Measurements from ENCODE around the gene CDH13.

- TF ChIP-seq CTCF (IDR thresholded peaks at IDR 0.05; ENCODE audit: extremely low read depth in 1 of 2, insufficient read depth in 1 of 2, low read depth in 1 of 2, low read length in 2 of 2) (no peak), EZH2 (IDR thresholded peaks at IDR 0.05; ENCODE audit: borderline replicate concordance, low read depth, low read length, severe bottlenecking) (no peak), MAX (IDR thresholded peaks at IDR 0.05; ENCODE audit: insufficient read depth, insufficient read length) (no peak), MYC (IDR thresholded peaks at IDR 0.05; ENCODE audit: low read depth, low read length) (no peak), POLR2AphosphoS5 (IDR thresholded peaks at IDR 0.05; ENCODE audit: insufficient read depth, low read depth, low read length) (no peak), POLR2A (IDR thresholded peaks at IDR 0.05; ENCODE audit: low read depth, low read length) (no peak), GATA2 (IDR thresholded peaks at IDR 0.05; ENCODE audit: insufficient read depth, insufficient read length, low read depth, low read length) (no peak)
Measured at GRCh38 chr16:83443972-83444371, 817.2 kb downstream of the CDH13 start.

All from endothelial cell of umbilical vein (primary cell).